H9 (cell line): ENCODE results near the gene TGFBI. TPM values are rescaled to one million over a fixed set of nuclear protein-coding genes. Genes with fewer than 3 reads are reported as not detected.

Experiments used
- DNase-seq: peaks from one replicate; pipeline ENCODE4 v3.0.0-alpha.2; 2017
- H2AFZ ChIP-seq: one replicate; pipeline ENCODE4 v1.6.1; 2013; ENCODE audit warnings: mild to moderate bottlenecking, low read length, control low read depth, moderate library complexity
- H2AK5ac ChIP-seq: 2 replicates; pipeline ENCODE4 v1.6.1; 2013; ENCODE audit warnings: low read length, control low read depth, mixed read lengths; ENCODE audit not compliant: insufficient read length
- H2BK120ac ChIP-seq: one replicate; pipeline ENCODE4 v1.6.1; 2013; ENCODE audit warnings: low read depth, mild to moderate bottlenecking, low read length, control low read depth, inconsistent platforms; ENCODE audit not compliant: poor library complexity, severe bottlenecking
- H2BK12ac ChIP-seq: 2 replicates; pipeline ENCODE4 v1.6.1; 2013; ENCODE audit warnings: low read length, control low read depth, mixed read lengths, low read depth; ENCODE audit not compliant: insufficient read length
- H2BK15ac ChIP-seq: 2 replicates; pipeline ENCODE4 v1.6.1; 2013; ENCODE audit warnings: low read depth, low read length, control low read depth
- H2BK20ac ChIP-seq: one replicate; pipeline ENCODE4 v1.6.1; 2013; ENCODE audit warnings: low read depth, mild to moderate bottlenecking, low read length, control low read depth, inconsistent platforms; ENCODE audit not compliant: poor library complexity, severe bottlenecking
- H2BK5ac ChIP-seq: 2 replicates; pipeline ENCODE4 v1.6.1; 2013; ENCODE audit warnings: low read length, control low read depth, mixed read lengths; ENCODE audit not compliant: insufficient read length
- H3K14ac ChIP-seq: 2 replicates; pipeline ENCODE4 v1.6.1; 2013; ENCODE audit warnings: low read length, control low read depth; ENCODE audit not compliant: insufficient read depth
- H3K18ac ChIP-seq: 2 replicates; pipeline ENCODE4 v1.6.1; 2013; ENCODE audit warnings: low read depth, mild to moderate bottlenecking, mixed read lengths, low read length, control low read depth; ENCODE audit not compliant: insufficient read length
- H3K23ac ChIP-seq: 2 replicates; pipeline ENCODE4 v1.6.1; 2013; ENCODE audit warnings: low read length, control low read depth, mixed read lengths, low read depth; ENCODE audit not compliant: insufficient read length
- H3K23me2 ChIP-seq: 2 replicates; pipeline ENCODE4 v1.6.1; 2013; ENCODE audit warnings: low read depth, mild to moderate bottlenecking, mixed read lengths, low read length, control low read depth; ENCODE audit not compliant: insufficient read length, poor library complexity, severe bottlenecking
- H3K27ac ChIP-seq: 2 replicates; pipeline ENCODE4 v1.5.1; 2013; ENCODE audit warnings: low read length, control low read depth, mixed read lengths, low read depth; ENCODE audit not compliant: insufficient read length
- H3K27me3 ChIP-seq: 2 replicates; pipeline ENCODE4 v1.6.1; 2013; ENCODE audit warnings: low read length, control low read depth, inconsistent platforms; ENCODE audit not compliant: insufficient read depth
- H3K4ac ChIP-seq: 2 replicates; pipeline ENCODE4 v1.6.1; 2013; ENCODE audit warnings: low read depth, mild to moderate bottlenecking, control low read depth, inconsistent platforms, low read length, moderate library complexity
- H3K4me1 ChIP-seq: 2 replicates; pipeline ENCODE4 v1.6.1; 2013; ENCODE audit warnings: low read length, control low read depth, inconsistent platforms; ENCODE audit not compliant: insufficient read depth
- H3K4me2 ChIP-seq: 2 replicates; pipeline ENCODE4 v1.6.1; 2013; ENCODE audit warnings: low read length, control low read depth, mixed read lengths; ENCODE audit not compliant: insufficient read length, insufficient read depth
- H3K56ac ChIP-seq: 2 replicates; pipeline ENCODE4 v1.6.1; 2013; ENCODE audit warnings: low read depth, mild to moderate bottlenecking, mixed read lengths, low read length, control low read depth; ENCODE audit not compliant: insufficient read length
- H3K79me1 ChIP-seq: 2 replicates; pipeline ENCODE4 v1.6.1; 2013; ENCODE audit warnings: low read depth, mild to moderate bottlenecking, moderate library complexity, low read length, control low read depth, inconsistent platforms; ENCODE audit not compliant: insufficient read depth, poor library complexity, severe bottlenecking
- H3K79me2 ChIP-seq: 2 replicates; pipeline ENCODE4 v1.6.1; 2013; ENCODE audit warnings: low read length, control low read depth, inconsistent platforms; ENCODE audit not compliant: insufficient read depth
- H3K9ac ChIP-seq: 2 replicates; pipeline ENCODE4 v1.6.1; 2013; ENCODE audit warnings: low read length, control low read depth, mixed read lengths; ENCODE audit not compliant: insufficient read length; ENCODE audit errors: extremely low read depth
- H3K9me3 ChIP-seq: one replicate; pipeline ENCODE4 v1.6.1; 2013; ENCODE audit warnings: low read depth, low read length, inconsistent platforms; ENCODE audit not compliant: control insufficient read depth
- H3T11ph ChIP-seq: one replicate; pipeline ENCODE4 v1.6.1; 2013; ENCODE audit warnings: mild to moderate bottlenecking, low read length, control low read depth, inconsistent platforms
- H4K20me1 ChIP-seq: one replicate; pipeline ENCODE4 v1.6.1; 2013; ENCODE audit not compliant: control insufficient read depth, insufficient read length, insufficient read depth
- H4K5ac ChIP-seq: 2 replicates; pipeline ENCODE4 v1.6.1; 2013; ENCODE audit warnings: low read depth, mild to moderate bottlenecking, mixed read lengths, low read length, control low read depth; ENCODE audit not compliant: insufficient read length
- H4K8ac ChIP-seq: replicated peaks from 2 replicates; pipeline ENCODE4 v1.6.1; 2013; ENCODE audit warnings: low read length, control low read depth, mixed read lengths, low read depth; ENCODE audit not compliant: insufficient read length
- H4K91ac ChIP-seq: 2 replicates; pipeline ENCODE4 v1.6.1; 2013; ENCODE audit warnings: low read depth, mild to moderate bottlenecking, moderate library complexity, mixed read lengths, low read length, control low read depth; ENCODE audit not compliant: insufficient read length
- H3K27ac Mint-ChIP-seq, 3 experiments: 2 replicates in 2 of 3; 3 replicates in 1 of 3; pipeline ENCODE4 v1.8.0; 2020 to 2021; ENCODE audit warnings: mixed read lengths in 3 of 3, mild to moderate bottlenecking in 1 of 3, moderate library complexity in 1 of 3
- H3K27me3 Mint-ChIP-seq: 2 replicates; pipeline ENCODE4 v1.8.0; 2021; ENCODE audit warnings: low read depth, mild to moderate bottlenecking, moderate library complexity, mixed read lengths
- H3K36me3 Mint-ChIP-seq, 3 experiments: 2 replicates in 2 of 3; 3 replicates in 1 of 3; pipeline ENCODE4 v1.8.0; 2020 to 2021; ENCODE audit warnings: low read depth in 3 of 3, mixed read lengths in 3 of 3; ENCODE audit not compliant: insufficient read depth in 1 of 3
- H3K4me1 Mint-ChIP-seq, 2 experiments: 2 replicates each; pipeline ENCODE4 v1.8.0; 2020; ENCODE audit warnings: mixed read lengths in 2 of 2
- H3K4me3 Mint-ChIP-seq, 2 experiments: 2 replicates in 1 of 2; 3 replicates in 1 of 2; pipeline ENCODE4 v1.8.0; 2020 to 2021; ENCODE audit warnings: mild to moderate bottlenecking in 2 of 2, mixed read lengths in 2 of 2, moderate library complexity in 1 of 2
- H3K9me3 Mint-ChIP-seq, 2 experiments: 2 replicates in 1 of 2; 3 replicates in 1 of 2; pipeline ENCODE4 v1.8.0; 2020; ENCODE audit warnings: mild to moderate bottlenecking in 2 of 2, mixed read lengths in 2 of 2, moderate library complexity in 1 of 2
- CTCF ChIP-seq: fragments of 200-600 bp; sonication (generic); conservative IDR thresholded peaks from 3 replicates; pipeline ENCODE4 v1.8.0; 2021; ENCODE audit warnings: antibody characterized with exemption, mild to moderate bottlenecking
- WGBS: extraction: QIAGEN DNeasy Blood & Tissue Kit; methylation state at CpG from one replicate; pipeline ENCODE4 v1.1.7; 2013; ENCODE audit warnings: missing lambda C conversion rate, low lambda C conversion rate, mixed read lengths; ENCODE audit not compliant: insufficient read length; ENCODE audit errors: extremely low coverage; 5-methylcytosine and 5-hydroxymethylcytosine counted together
- total RNA-seq: library from RNA; stranded (reverse); gene quantifications from 2 replicates; pipeline ENCODE4 v1.2.1, GENCODE V29; 2021

TGFBI gene
- total RNA-seq, 1 experiment from 2014 or later = 4.7 TPM

- no peak for TF ChIP-seq CTCF
- Histone ChIP-seq H3K9me3 (no peaks in the 10 kb centered on the region), H4K91ac (no peak overlapping the region), H2BK5ac (no peak overlapping the region), H2BK20ac (no peak overlapping the region), H3K79me1 (no peaks in the 10 kb centered on the region), H4K5ac (no peak overlapping the region), H2BK15ac (no peak overlapping the region), H3K4ac (no peak overlapping the region), H3K79me2 (no peaks in the 10 kb centered on the region), H3K4me2 (no peak overlapping the region), H2BK120ac (no peak overlapping the region), H4K20me1 (no peaks in the 10 kb centered on the region), H3K23me2 (no peaks in the 10 kb centered on the region), H3T11ph (no peak overlapping the region), H3K23ac (no peak overlapping the region), H3K4me1 (no peaks in the 10 kb centered on the region), H3K56ac (no peak overlapping the region), H2AFZ (no peak overlapping the region), H3K18ac (no peak overlapping the region), H2AK5ac (no peak overlapping the region), H2BK12ac (no peak overlapping the region), H4K8ac (no peak overlapping the region), H3K27me3 (no peaks in the 10 kb centered on the region), H3K14ac (no peak overlapping the region), H3K27ac (no peak overlapping the region), H3K9ac (no peak overlapping the region)
- peaks cover 8% of the 10 kb centered on the region for H3K27me3 Mint-ChIP-seq
- DNase-seq = no peak
- no peak overlapping the region for H3K4me3 Mint-ChIP-seq
- no peak overlapping the region for H3K27ac Mint-ChIP-seq
- no CpG with 5 or more reads among the region's 1 CpG for WGBS
- H3K9me3 Mint-ChIP-seq = no peaks in the 10 kb centered on the region; a peak in 2 of 5 replicates
- H3K36me3 Mint-ChIP-seq = no peaks in the 10 kb centered on the region
- H3K4me1 Mint-ChIP-seq = no peaks in the 10 kb centered on the region
Observed at GRCh38 chr5:135985951-135986350, 42.8 kb upstream of the TGFBI start.
